Measurements from ENCODE around the gene ATAD3C.
"Not testable (repeated sequence)": the region's sequence is repeated elsewhere in the genome, so short reads cannot be mapped to it uniquely, and the experiment has no call there.

Gene ATAD3C

DNA sequence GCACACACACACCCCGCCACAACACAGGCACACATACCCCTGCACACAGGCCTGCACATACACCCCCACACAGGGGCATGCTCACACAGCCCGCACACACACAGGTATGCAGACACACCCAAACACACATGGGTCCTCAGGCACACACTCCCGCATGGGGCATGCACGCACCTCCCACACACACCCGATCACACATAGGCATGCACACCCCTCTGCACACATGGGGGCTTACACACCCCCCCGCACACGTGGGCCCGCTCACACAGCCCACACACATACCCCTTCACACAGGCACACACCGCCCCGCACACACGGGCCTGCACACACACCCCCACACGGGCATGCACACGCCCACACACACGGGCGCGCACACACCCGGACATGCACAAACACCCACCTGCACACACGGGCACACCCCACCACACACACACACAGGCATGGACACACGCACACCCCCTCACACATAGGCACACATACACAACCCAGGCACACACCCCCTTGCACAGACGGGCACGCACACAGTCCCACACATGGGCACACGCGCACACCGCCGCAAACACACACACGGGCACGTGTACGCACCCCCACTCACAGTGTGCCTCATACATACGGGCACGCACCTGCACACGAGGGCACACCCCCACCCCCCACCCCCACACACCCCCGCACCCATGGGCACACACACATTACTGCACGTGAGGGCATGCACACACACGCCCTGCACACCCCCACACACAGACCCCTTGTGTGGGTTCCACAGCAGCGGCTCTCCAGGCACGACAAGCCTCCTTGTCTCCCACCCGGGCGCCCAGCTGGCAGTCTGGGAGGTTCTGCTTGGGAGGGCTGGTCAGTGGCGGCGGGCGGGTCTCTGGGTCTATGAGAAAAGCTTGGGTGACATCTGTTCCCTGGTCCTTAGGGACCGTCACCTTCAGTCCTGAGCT, 30.3 kb downstream of the ATAD3C start:
- Histone ChIP-seq H3K27ac (ENCODE audit: extremely low read depth, low read depth, low read length) (no peak overlapping the region), H3K4me3 (ENCODE audit: low read depth, low read length) (no peak overlapping the region), H3K9me3 (ENCODE audit: control insufficient read depth, insufficient read depth, low read depth, low read length) (no peaks in the 10 kb centered on the region), H3K36me3 (ENCODE audit: control insufficient read depth in 2 of 2, insufficient read depth in 1 of 2, low read length in 2 of 2) (peaks cover 31 to 75% of the 10 kb centered on the region in 2 experiments; a peak in 2 of 3 replicates), H3K4me1 (ENCODE audit: control insufficient read depth, insufficient read depth, low read length) (no peaks in the 10 kb centered on the region)
- ChIA-PET CTCF (no interaction called here), POLR2A (no interaction called here)
- TF ChIP-seq, protein P1, sequence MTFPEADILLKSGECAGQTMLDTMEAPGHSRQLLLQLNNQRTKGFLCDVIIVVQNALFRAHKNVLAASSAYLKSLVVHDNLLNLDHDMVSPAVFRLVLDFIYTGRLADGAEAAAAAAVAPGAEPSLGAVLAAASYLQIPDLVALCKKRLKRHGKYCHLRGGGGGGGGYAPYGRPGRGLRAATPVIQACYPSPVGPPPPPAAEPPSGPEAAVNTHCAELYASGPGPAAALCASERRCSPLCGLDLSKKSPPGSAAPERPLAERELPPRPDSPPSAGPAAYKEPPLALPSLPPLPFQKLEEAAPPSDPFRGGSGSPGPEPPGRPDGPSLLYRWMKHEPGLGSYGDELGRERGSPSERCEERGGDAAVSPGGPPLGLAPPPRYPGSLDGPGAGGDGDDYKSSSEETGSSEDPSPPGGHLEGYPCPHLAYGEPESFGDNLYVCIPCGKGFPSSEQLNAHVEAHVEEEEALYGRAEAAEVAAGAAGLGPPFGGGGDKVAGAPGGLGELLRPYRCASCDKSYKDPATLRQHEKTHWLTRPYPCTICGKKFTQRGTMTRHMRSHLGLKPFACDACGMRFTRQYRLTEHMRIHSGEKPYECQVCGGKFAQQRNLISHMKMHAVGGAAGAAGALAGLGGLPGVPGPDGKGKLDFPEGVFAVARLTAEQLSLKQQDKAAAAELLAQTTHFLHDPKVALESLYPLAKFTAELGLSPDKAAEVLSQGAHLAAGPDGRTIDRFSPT (tag by site-specific recombination; IDR thresholded peaks at IDR 0.05) = peak; percentile 46; the same call in 1 of the 2 replicates
- TF ChIP-seq ZFHX2 (tag by site-specific recombination; conservative IDR thresholded peaks at IDR 0.05) (peak; percentile 94), SCRT1 (tag by site-specific recombination; IDR thresholded peaks at IDR 0.05; ENCODE audit: borderline replicate concordance) (no peak), ZSCAN4 (tag by site-specific recombination; IDR thresholded peaks at IDR 0.05) (peak; percentile 78), KLF9 (tag by site-specific recombination; IDR thresholded peaks at IDR 0.05; ENCODE audit: low read depth) (peak; percentile 56), SCRT2 (tag by site-specific recombination; IDR thresholded peaks at IDR 0.05) (no peak), ZNF18 (tag by site-specific recombination; IDR thresholded peaks at IDR 0.05) (0 out of 2 replicates have a peak, but pooled peaks have one; percentile 40), KLF8 (tag by site-specific recombination; IDR thresholded peaks at IDR 0.05) (peak; percentile 43; the same call in 1 of the 2 replicates), ZNF114 (tag by site-specific recombination; IDR thresholded peaks at IDR 0.05) (no peak), EGR2 (tag by site-specific recombination; IDR thresholded peaks at IDR 0.05; ENCODE audit: low read depth) (peak; percentile 95)

DNA sequence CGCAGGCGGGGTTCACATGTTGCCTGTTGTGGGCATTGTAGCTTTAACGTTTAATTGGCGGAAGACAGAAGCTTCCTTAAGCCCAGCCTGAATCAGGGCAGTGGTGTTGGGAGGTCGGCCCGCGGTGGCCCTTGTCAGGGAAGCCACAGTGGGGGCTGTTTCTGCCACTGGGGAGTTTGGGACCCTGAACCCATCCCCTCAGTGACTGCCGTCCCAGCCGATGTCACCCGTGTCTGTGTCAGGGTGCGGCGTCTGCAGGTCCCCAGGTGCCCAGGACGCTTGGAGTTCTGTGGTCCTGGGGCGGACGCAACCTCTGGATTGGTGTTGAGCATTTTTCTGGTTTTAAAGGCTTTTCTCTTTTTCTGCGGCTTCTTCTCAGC, 31.0 kb downstream of the ATAD3C start:
- H3K27ac ChIP-seq (ENCODE audit: extremely low read depth, low read depth, low read length); CTCF ChIA-PET; H3K4me3 ChIP-seq (ENCODE audit: low read depth, low read length); H3K9me3 ChIP-seq (ENCODE audit: control insufficient read depth, insufficient read depth, low read depth, low read length); POLR2A ChIA-PET; H3K4me1 ChIP-seq (ENCODE audit: control insufficient read depth, insufficient read depth, low read length): not testable (repeated sequence)
- H3K36me3 ChIP-seq (ENCODE audit: control insufficient read depth in 2 of 2, insufficient read depth in 1 of 2, low read length in 2 of 2) = peaks cover 31 to 77% of the 10 kb centered on the region in 2 experiments; a peak in 2 of 3 replicates

- H3K9me3 ChIP-seq (ENCODE audit: control insufficient read depth, insufficient read depth, low read depth, low read length); CTCF ChIA-PET; H3K27ac ChIP-seq (ENCODE audit: extremely low read depth, low read depth, low read length); H3K4me3 ChIP-seq (ENCODE audit: low read depth, low read length); H3K4me1 ChIP-seq (ENCODE audit: control insufficient read depth, insufficient read depth, low read length): not testable (repeated sequence)
- POLR2A ChIA-PET = interaction anchor here (0.5 kb wide), 1 partner anchor 21 kb away, joined by 6 read pairs; no protein-coding TSS in a partner anchor
- TF ChIP-seq SCRT2 (tag by site-specific recombination; IDR thresholded peaks at IDR 0.05) = peak; percentile 59
- peaks cover 27 to 81% of the 10 kb centered on the region in 2 experiments; a peak in 2 of 3 replicates for H3K36me3 ChIP-seq (ENCODE audit: control insufficient read depth in 2 of 2, insufficient read depth in 1 of 2, low read length in 2 of 2)
These were observed 32.3 kb downstream of the ATAD3C start for GRCh38 chr1:1481811-1482210.

GRCh38 chr1:1482856-1483255, 33.4 kb downstream of the ATAD3C start:
- CTCF ChIA-PET = no interaction called here
- Histone ChIP-seq H3K36me3 (ENCODE audit: control insufficient read depth in 2 of 2, insufficient read depth in 1 of 2, low read length in 2 of 2) (peaks cover 21 to 82% of the 10 kb centered on the region in 2 experiments; a peak in 2 of 3 replicates), H3K9me3 (ENCODE audit: control insufficient read depth, insufficient read depth, low read depth, low read length) (no peaks in the 10 kb centered on the region), H3K4me3 (ENCODE audit: low read depth, low read length) (no peak overlapping the region), H3K4me1 (ENCODE audit: control insufficient read depth, insufficient read depth, low read length) (no peaks in the 10 kb centered on the region), H3K27ac (ENCODE audit: extremely low read depth, low read depth, low read length) (no peak overlapping the region)
- POLR2A ChIA-PET = no interaction called here
- TF ChIP-seq AEBP2 (tag by site-specific recombination; IDR thresholded peaks at IDR 0.05; ENCODE audit: borderline replicate concordance) = no peak
- TF ChIP-seq EGR2 (tag by site-specific recombination; IDR thresholded peaks at IDR 0.05; ENCODE audit: low read depth) = peak; percentile 76
- TF ChIP-seq ZFHX2 (tag by site-specific recombination; conservative IDR thresholded peaks at IDR 0.05) = peak; percentile 55

Measured in HEK293 (cell line).